WTC11 (cell line): ENCODE data around the gene TMED4. TPM values are rescaled to one million over a fixed set of nuclear protein-coding genes. Genes with fewer than 3 reads are reported as not detected.

ENCODE experiments used
- ATAC-seq: fragments of 200-7000 bp; cut with Tn5 transposase; 2 replicates; pipeline ENCODE4 v1.10.0; 2021; ENCODE audit warnings: mild to moderate bottlenecking, moderate library complexity
- CTCF ChIA-PET: fragments of 300-600 bp; sonication (Branson Sonifier 250); formaldehyde crosslinking; loops from one replicate; lab custom pipeline; 2021; ENCODE audit warnings: antibody characterized with exemption; lab: Charles Lee
- POLR2A ChIA-PET: fragments of 350-600 bp; sonication (Branson Sonifier 250); formaldehyde crosslinking; loops from one replicate; lab custom pipeline; 2021; ENCODE audit warnings: antibody characterized with exemption; lab: Charles Lee
- DNase-seq: peaks from one replicate; pipeline ENCODE4 v3.0.0; 2021; ENCODE audit warnings: low spot score
- H3K27ac Mint-ChIP-seq: 2 replicates; pipeline ENCODE4 v1.8.0; 2021; ENCODE audit warnings: mixed read lengths
- H3K27me3 Mint-ChIP-seq: 2 replicates; pipeline ENCODE4 v1.8.0; 2021; ENCODE audit warnings: low read depth, mild to moderate bottlenecking, moderate library complexity, mixed read lengths
- H3K36me3 Mint-ChIP-seq: 2 replicates; pipeline ENCODE4 v1.8.0; 2021; ENCODE audit warnings: mixed read lengths
- H3K4me1 Mint-ChIP-seq: 2 replicates; pipeline ENCODE4 v1.8.0; 2022; ENCODE audit warnings: mixed read lengths
- H3K4me3 Mint-ChIP-seq: 2 replicates; pipeline ENCODE4 v1.8.0; 2021; ENCODE audit warnings: mild to moderate bottlenecking, moderate library complexity, mixed read lengths
- H3K9me3 Mint-ChIP-seq: 2 replicates; pipeline ENCODE4 v1.8.0; 2021; ENCODE audit warnings: mixed read lengths
- CTCF ChIP-seq: fragments of 200-600 bp; IDR thresholded peaks from 2 replicates; pipeline ENCODE4 v1.8.0; 2022; ENCODE audit warnings: antibody characterized with exemption
- E2F5 ChIP-seq: sonication (generic); formaldehyde crosslinking; IDR thresholded peaks from 2 replicates; pipeline ENCODE4 v1.8.1; 2022; ENCODE audit warnings: mild to moderate bottlenecking, moderate library complexity, missing genetic modification reagents
- ELF4 ChIP-seq: sonication (generic); formaldehyde crosslinking; IDR thresholded peaks from 2 replicates; pipeline ENCODE4 v1.8.1; 2022; ENCODE audit warnings: low read depth, mild to moderate bottlenecking, moderate library complexity, missing genetic modification reagents
- FOXP1 ChIP-seq: sonication (generic); formaldehyde crosslinking; IDR thresholded peaks from 2 replicates; pipeline ENCODE4 v1.8.0; 2022; ENCODE audit warnings: missing genetic modification reagents, mild to moderate bottlenecking, moderate library complexity, borderline replicate concordance
- FOXP4 ChIP-seq: sonication (generic); formaldehyde crosslinking; IDR thresholded peaks from 2 replicates; pipeline ENCODE4 v1.8.0; 2022; ENCODE audit warnings: mild to moderate bottlenecking, missing genetic modification reagents
- HMGA2 ChIP-seq: fragments of 250-450 bp; sonication (Bioruptor Pico); IDR thresholded peaks from 2 replicates; pipeline ENCODE4 v1.4.0; 2021; ENCODE audit warnings: mild to moderate bottlenecking, moderate library complexity
- JUN ChIP-seq: sonication (generic); formaldehyde crosslinking; IDR thresholded peaks from 2 replicates; pipeline ENCODE4 v1.8.0; 2023; ENCODE audit warnings: mild to moderate bottlenecking, missing genetic modification reagents
- NR3C1 ChIP-seq: sonication (generic); formaldehyde crosslinking; conservative IDR thresholded peaks from 2 replicates; pipeline ENCODE4 v1.8.1; 2023; ENCODE audit warnings: low read depth, mild to moderate bottlenecking, missing genetic modification reagents
- RORB ChIP-seq: fragments of 250-450 bp; sonication (Bioruptor Pico); IDR thresholded peaks from 2 replicates; pipeline ENCODE4 v1.9.0; 2021; ENCODE audit warnings: mild to moderate bottlenecking
- SP1 ChIP-seq: sonication (generic); formaldehyde crosslinking; conservative IDR thresholded peaks from 2 replicates; pipeline ENCODE4 v1.8.1; 2022; ENCODE audit warnings: missing genetic modification reagents
- STAT6 ChIP-seq: sonication (generic); formaldehyde crosslinking; conservative IDR thresholded peaks from 2 replicates; pipeline ENCODE4 v1.8.1; 2023; ENCODE audit warnings: mild to moderate bottlenecking, low read depth, missing genetic modification reagents, moderate library complexity
- USF1 ChIP-seq: sonication (generic); formaldehyde crosslinking; IDR thresholded peaks from 2 replicates; pipeline ENCODE4 v1.8.0; 2022; ENCODE audit warnings: mild to moderate bottlenecking, missing genetic modification reagents
- ZNF512 ChIP-seq: sonication (generic); formaldehyde crosslinking; IDR thresholded peaks from 2 replicates; pipeline ENCODE4 v1.8.1; 2022; ENCODE audit warnings: missing genetic modification reagents, borderline replicate concordance
- total RNA-seq: library from RNA; stranded (reverse); gene quantifications from 3 replicates; pipeline ENCODE4 v1.2.3, GENCODE V29; 2021

Gene TMED4
- total RNA-seq, 1 experiment from 2014 or later, result 58.6 TPM

- TF ChIP-seq FOXP4 (CRISPR knock-in tag) (no peak), RORB (no peak), STAT6 (CRISPR knock-in tag) (no peak), FOXP1 (no peak), USF1 (CRISPR knock-in tag) (no peak), E2F5 (CRISPR knock-in tag) (no peak), ELF4 (CRISPR knock-in tag) (no peak), NR3C1 (CRISPR knock-in tag) (no peak), HMGA2 (no peak), JUN (no peak), ZNF512 (CRISPR knock-in tag) (no peak), CTCF (no peak)
Measured at GRCh38 chr7:44539669-44540506, 42.1 kb downstream of the TMED4 start (continued).

- no peak for TF ChIP-seq SP1
- POLR2A ChIA-PET, result no interaction called here
- ATAC-seq, result no peak
- CTCF ChIA-PET, result interaction anchor here (1.7 kb wide), 1 partner anchor 26 kb away, joined by 4 read pairs; no protein-coding TSS in a partner anchor
- H3K27me3 Mint-ChIP-seq, result no peaks in the 10 kb centered on the region
- DNase-seq, result no peak
- no peaks in the 10 kb centered on the region for H3K36me3 Mint-ChIP-seq
- H3K9me3 Mint-ChIP-seq, result no peaks in the 10 kb centered on the region
- H3K4me1 Mint-ChIP-seq, result no peaks in the 10 kb centered on the region
- no peak overlapping the region for H3K4me3 Mint-ChIP-seq
- no peak overlapping the region for H3K27ac Mint-ChIP-seq
Measured at GRCh38 chr7:44538798-44539668, 43.0 kb downstream of the TMED4 start.
